Neutrophil (primary cell): ENCODE measurements around the gene ONECUT3.

Source experiments
- H3K27ac ChIP-seq: fragments of 200-600 bp; sonication (generic); 2 replicates; pipeline ENCODE4 v1.5.1; 2016; ENCODE audit warnings: mild to moderate bottlenecking, moderate library complexity
- H3K27me3 ChIP-seq: fragments of 200-600 bp; sonication (generic); 2 replicates; pipeline ENCODE4 v1.6.0; 2016; ENCODE audit warnings: mild to moderate bottlenecking
- H3K36me3 ChIP-seq: fragments of 200-600 bp; sonication (generic); 2 replicates; pipeline ENCODE4 v1.5.1; 2017
- H3K4me1 ChIP-seq, 2 experiments: fragments of 200-600 bp in 1 of 2; sonication (generic) in 1 of 2; 1 replicate in 1 of 2; 2 replicates in 1 of 2; pipeline versions ENCODE4 v1.5.1 to v1.6.1; 2013 to 2016; ENCODE audit warnings: low read depth in 1 of 2, low read length in 1 of 2, mild to moderate bottlenecking in 1 of 2, moderate library complexity in 1 of 2; ENCODE audit not compliant: control insufficient read depth in 1 of 2, insufficient read depth in 1 of 2
- H3K4me3 ChIP-seq, 2 experiments: fragments of 200-600 bp in 1 of 2; sonication (generic) in 1 of 2; 1 replicate in 1 of 2; 2 replicates in 1 of 2; pipeline ENCODE4 v1.5.1; 2013 to 2016; ENCODE audit warnings: low read depth in 1 of 2, low read length in 1 of 2, mild to moderate bottlenecking in 1 of 2, moderate library complexity in 1 of 2
- H3K9me3 ChIP-seq: fragments of 200-600 bp; sonication (generic); 2 replicates; pipeline ENCODE4 v1.5.1; 2016
- TF ChIP-seq, protein P1 (sequence below): fragments of 200-600 bp; sonication (generic); IDR thresholded peaks from 2 replicates; pipeline ENCODE4 v1.5.1; 2016; ENCODE audit warnings: antibody characterized with exemption

The ONECUT3 gene

GRCh38 chr19:1830568-1830967, 77.3 kb downstream of the ONECUT3 start:
- H3K27ac ChIP-seq = no peak overlapping the region
- H3K9me3 ChIP-seq = no peaks in the 10 kb centered on the region
- peaks cover 52% of the 10 kb centered on the region for H3K36me3 ChIP-seq
- no peaks in the 10 kb centered on the region for H3K4me1 ChIP-seq
- H3K27me3 ChIP-seq = no peaks in the 10 kb centered on the region
- TF ChIP-seq, protein P1, sequence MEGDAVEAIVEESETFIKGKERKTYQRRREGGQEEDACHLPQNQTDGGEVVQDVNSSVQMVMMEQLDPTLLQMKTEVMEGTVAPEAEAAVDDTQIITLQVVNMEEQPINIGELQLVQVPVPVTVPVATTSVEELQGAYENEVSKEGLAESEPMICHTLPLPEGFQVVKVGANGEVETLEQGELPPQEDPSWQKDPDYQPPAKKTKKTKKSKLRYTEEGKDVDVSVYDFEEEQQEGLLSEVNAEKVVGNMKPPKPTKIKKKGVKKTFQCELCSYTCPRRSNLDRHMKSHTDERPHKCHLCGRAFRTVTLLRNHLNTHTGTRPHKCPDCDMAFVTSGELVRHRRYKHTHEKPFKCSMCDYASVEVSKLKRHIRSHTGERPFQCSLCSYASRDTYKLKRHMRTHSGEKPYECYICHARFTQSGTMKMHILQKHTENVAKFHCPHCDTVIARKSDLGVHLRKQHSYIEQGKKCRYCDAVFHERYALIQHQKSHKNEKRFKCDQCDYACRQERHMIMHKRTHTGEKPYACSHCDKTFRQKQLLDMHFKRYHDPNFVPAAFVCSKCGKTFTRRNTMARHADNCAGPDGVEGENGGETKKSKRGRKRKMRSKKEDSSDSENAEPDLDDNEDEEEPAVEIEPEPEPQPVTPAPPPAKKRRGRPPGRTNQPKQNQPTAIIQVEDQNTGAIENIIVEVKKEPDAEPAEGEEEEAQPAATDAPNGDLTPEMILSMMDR = no peak
- H3K4me3 ChIP-seq = no peak overlapping the region
